D721Med (cell line): ENCODE data around the gene KRTAP8-1.

ENCODE experiments used
- DNase-seq: peaks from one replicate; pipeline ENCODE4 v3.0.0; 2011; ENCODE audit warnings: low spot score; ENCODE audit not compliant: insufficient read length
- FAIRE-seq: peaks from 2 replicates; lab custom pipeline; 2011; peaks lifted over from hg19 to GRCh38; lab: Jason Lieb, UNC
- CTCF ChIP-seq: IDR thresholded peaks from 2 replicates; pipeline ENCODE4 v1.5.1; 2012; ENCODE audit warnings: mild to moderate bottlenecking, control low read depth; ENCODE audit not compliant: insufficient read depth; ENCODE audit errors: missing control alignments

Gene KRTAP8-1

GRCh38 chr21:30818837-30819610 is 6.0 kb upstream of the KRTAP8-1 start:
- no peak for TF ChIP-seq CTCF
- DNase-seq (no peak), FAIRE-seq (peak; percentile 35)

GRCh38 chr21:30800605-30801004 is 12.5 kb downstream of the KRTAP8-1 start:
- FAIRE-seq, result no peak
- no peak for TF ChIP-seq CTCF
- DNase-seq, result no peak

GRCh38 chr21:30793581-30794314 is 19.3 kb downstream of the KRTAP8-1 start:
- FAIRE-seq, result no peak
- no peak for TF ChIP-seq CTCF

GRCh38 chr21:30779249-30779648 is 33.8 kb downstream of the KRTAP8-1 start:
- DNase-seq, result no peak
- FAIRE-seq, result no peak

More at GRCh38 chr21:30793581-30794314, 19.3 kb downstream of the KRTAP8-1 start:
- no peak for DNase-seq

GRCh38 chr21:30769724-30770431 is 43.2 kb downstream of the KRTAP8-1 start:
- no peak for DNase-seq
- no peak for TF ChIP-seq CTCF
- FAIRE-seq, result no peak

More at GRCh38 chr21:30779249-30779648, 33.8 kb downstream of the KRTAP8-1 start:
- no peak for TF ChIP-seq CTCF
